Measurements from ENCODE around the gene DENND1C. TPM values are rescaled to one million over a fixed set of nuclear protein-coding genes. Genes with fewer than 3 reads are reported as not detected.

DENND1C gene
- total RNA-seq = 100 to 1,000 TPM; 100 to 113 TPM

- peak within 1 kb of the TSS; percentile 97 for H3K4me3 Mint-ChIP-seq
- ATAC-seq = peak; percentile 93
- peak; percentile 90 for DNase-seq
- H3K36me3 Mint-ChIP-seq = peaks cover 8% of the 10 kb centered on the region
- H3K27me3 Mint-ChIP-seq = no peaks in the 10 kb centered on the region
- no peaks in the 10 kb centered on the region for H3K9me3 Mint-ChIP-seq (ENCODE audit: low read depth)
- CTCF ChIA-PET = interaction anchor here (0.6 to 2.6 kb wide), 15 partner anchors 9 to 382 kb away, joined by 3 to 23 read pairs (median 5); partner anchors contain the start of genes KHSRP, SLC25A23 and TUBB4A
- H3K4me1 Mint-ChIP-seq = peaks cover 35% of the 10 kb centered on the region
- H3K27ac Mint-ChIP-seq = peak within 1 kb of the TSS; percentile 97
Observed at GRCh38 chr19:6481541-6482342, at the start of gene DENND1C. Gene DENND1C (minus strand): TSS chr19:6481787. CDS start chr19:6481695, 92 bp downstream.

- ATAC-seq (peak; percentile 73), DNase-seq (peak; percentile 89)
- H3K27ac Mint-ChIP-seq = peak within 1 kb of the TSS; percentile 73
- peak within 1 kb of the TSS; percentile 79 for H3K4me3 Mint-ChIP-seq
- CTCF ChIA-PET = interaction anchor here (0.8 to 1.0 kb wide), 2 partner anchors 12 to 14 kb away, joined by 3 read pairs; no protein-coding TSS in a partner anchor
- peaks cover 9% of the 10 kb centered on the region for H3K36me3 Mint-ChIP-seq
- H3K9me3 Mint-ChIP-seq (ENCODE audit: low read depth) = no peaks in the 10 kb centered on the region
- H3K4me1 Mint-ChIP-seq = peaks cover 36% of the 10 kb centered on the region
- peaks cover 38% of the 10 kb centered on the region for H3K27me3 Mint-ChIP-seq
Observed at GRCh38 chr19:6530386-6531162, 49.0 kb upstream of the DENND1C start, which contains the start of gene TNFSF9. Gene TNFSF9 (plus strand): TSS chr19:6531026. CDS start chr19:6531037, 11 bp downstream.

- H3K27ac Mint-ChIP-seq = peak overlapping the region; percentile 58
- peaks cover 6% of the 10 kb centered on the region for H3K36me3 Mint-ChIP-seq
- no peaks in the 10 kb centered on the region for H3K9me3 Mint-ChIP-seq (ENCODE audit: low read depth)
- ATAC-seq (no peak), DNase-seq (no peak)
- peak overlapping the region; percentile 79 for H3K4me3 Mint-ChIP-seq
- CTCF ChIA-PET = no interaction called here
- H3K4me1 Mint-ChIP-seq = peaks cover 33% of the 10 kb centered on the region
- peaks cover 38% of the 10 kb centered on the region for H3K27me3 Mint-ChIP-seq
Observed at GRCh38 chr19:6529937-6530385, 48.4 kb upstream of the DENND1C start.

GRCh38 chr19:6529351-6529750 is 47.8 kb upstream of the DENND1C start:
- H3K4me3 Mint-ChIP-seq = peak overlapping the region; percentile 79

GRCh38 chr19:6528544-6529121 is 47.0 kb upstream of the DENND1C start:
- Mint-ChIP-seq H3K36me3 (peaks cover 4% of the 10 kb centered on the region), H3K27ac (no peak overlapping the region), H3K27me3 (peaks cover 38% of the 10 kb centered on the region), H3K4me1 (peaks cover 31% of the 10 kb centered on the region), H3K4me3 (no peak overlapping the region), H3K9me3 (ENCODE audit: low read depth) (no peaks in the 10 kb centered on the region)
- DNase-seq (no peak), ATAC-seq (no peak)
- CTCF ChIA-PET = interaction anchor here (0.7 kb wide), 1 partner anchor 24 kb away, joined by 3 read pairs; no protein-coding TSS in a partner anchor

More at GRCh38 chr19:6529351-6529750, 47.8 kb upstream of the DENND1C start:
- Mint-ChIP-seq H3K4me1 (peaks cover 33% of the 10 kb centered on the region), H3K27me3 (peaks cover 38% of the 10 kb centered on the region), H3K9me3 (ENCODE audit: low read depth) (no peaks in the 10 kb centered on the region), H3K36me3 (peaks cover 5% of the 10 kb centered on the region), H3K27ac (no peak overlapping the region)
- no peak for DNase-seq
- CTCF ChIA-PET = no interaction called here
- ATAC-seq = no peak

- H3K9me3 Mint-ChIP-seq (ENCODE audit: low read depth) = no peaks in the 10 kb centered on the region
- CTCF ChIA-PET = interaction anchor here (0.7 kb wide), 1 partner anchor 24 kb away, joined by 3 read pairs; no protein-coding TSS in a partner anchor
- peaks cover 31% of the 10 kb centered on the region for H3K4me1 Mint-ChIP-seq
- H3K27ac Mint-ChIP-seq = no peak overlapping the region
- peaks cover 4% of the 10 kb centered on the region for H3K36me3 Mint-ChIP-seq
- H3K4me3 Mint-ChIP-seq = no peak overlapping the region
- DNase-seq = no peak
- peaks cover 38% of the 10 kb centered on the region for H3K27me3 Mint-ChIP-seq
- no peak for ATAC-seq
Observed at GRCh38 chr19:6527893-6528543, 46.4 kb upstream of the DENND1C start.

- peaks cover 7% of the 10 kb centered on the region for H3K27me3 Mint-ChIP-seq
- H3K9me3 Mint-ChIP-seq (ENCODE audit: low read depth) = no peaks in the 10 kb centered on the region
- H3K4me1 Mint-ChIP-seq = peaks cover 26% of the 10 kb centered on the region
- ATAC-seq = no peak
- H3K4me3 Mint-ChIP-seq = no peak overlapping the region
- DNase-seq = no peak
- H3K27ac Mint-ChIP-seq = no peak overlapping the region
- CTCF ChIA-PET = interaction anchor here (0.9 to 1.2 kb wide), 3 partner anchors 10 to 246 kb away, joined by 3 to 4 read pairs (median 4); no protein-coding TSS in a partner anchor
- peaks cover 2% of the 10 kb centered on the region for H3K36me3 Mint-ChIP-seq
Observed at GRCh38 chr19:6524311-6524710, 42.7 kb upstream of the DENND1C start.

- CTCF ChIA-PET = interaction anchor here (0.9 to 1.4 kb wide), 5 partner anchors 116 to 341 kb away, joined by 3 to 6 read pairs (median 3); no protein-coding TSS in a partner anchor
- Mint-ChIP-seq H3K27me3 (peaks cover 1% of the 10 kb centered on the region), H3K9me3 (ENCODE audit: low read depth) (no peaks in the 10 kb centered on the region), H3K27ac (peak overlapping the region; percentile 79), H3K4me1 (peaks cover 38% of the 10 kb centered on the region), H3K36me3 (peaks cover 2% of the 10 kb centered on the region), H3K4me3 (no peak overlapping the region)
- DNase-seq (no peak), ATAC-seq (no peak)
Observed at GRCh38 chr19:6522712-6523111, 41.1 kb upstream of the DENND1C start.

GRCh38 chr19:6521718-6522646 is 40.4 kb upstream of the DENND1C start:
- H3K4me3 Mint-ChIP-seq = no peak overlapping the region
- peaks cover 2% of the 10 kb centered on the region for H3K36me3 Mint-ChIP-seq
- peaks cover 43% of the 10 kb centered on the region for H3K4me1 Mint-ChIP-seq
- H3K27ac Mint-ChIP-seq = peak overlapping the region; percentile 79
- no peaks in the 10 kb centered on the region for H3K27me3 Mint-ChIP-seq
- peak; percentile 69 for ATAC-seq
- CTCF ChIA-PET = interaction anchor here (0.9 to 1.4 kb wide), 5 partner anchors 117 to 342 kb away, joined by 3 to 6 read pairs (median 3); no protein-coding TSS in a partner anchor
- no peaks in the 10 kb centered on the region for H3K9me3 Mint-ChIP-seq (ENCODE audit: low read depth)
- peak; percentile 88 for DNase-seq

- H3K4me1 Mint-ChIP-seq = peaks cover 51% of the 10 kb centered on the region
- peak overlapping the region; percentile 40 for H3K4me3 Mint-ChIP-seq
- ATAC-seq (no peak), DNase-seq (no peak)
- H3K27me3 Mint-ChIP-seq = no peaks in the 10 kb centered on the region
- peaks cover 2% of the 10 kb centered on the region for H3K36me3 Mint-ChIP-seq
- H3K9me3 Mint-ChIP-seq (ENCODE audit: low read depth) = no peaks in the 10 kb centered on the region
- peak overlapping the region; percentile 69 for H3K27ac Mint-ChIP-seq
- CTCF ChIA-PET = interaction anchor here (0.7 to 4.3 kb wide), 3 partner anchors 113 to 345 kb away, joined by 3 to 46 read pairs (median 5); partner anchors contain the start of gene GPR108
Observed at GRCh38 chr19:6519289-6519688, 37.7 kb upstream of the DENND1C start.

- peak overlapping the region; percentile 86 for H3K27ac Mint-ChIP-seq
- peak overlapping the region; percentile 67 for H3K4me3 Mint-ChIP-seq
- DNase-seq (peak; percentile 76), ATAC-seq (peak; percentile 26)
- H3K36me3 Mint-ChIP-seq = peaks cover 2% of the 10 kb centered on the region
- no peaks in the 10 kb centered on the region for H3K9me3 Mint-ChIP-seq (ENCODE audit: low read depth)
- CTCF ChIA-PET = interaction anchor here (0.9 to 4.3 kb wide), 12 partner anchors 9 to 349 kb away, joined by 3 to 61 read pairs (median 6); partner anchors contain the start of genes GPR108, TNFSF14 and TNFSF9
- peaks cover 51% of the 10 kb centered on the region for H3K4me1 Mint-ChIP-seq
- H3K27me3 Mint-ChIP-seq = no peaks in the 10 kb centered on the region
Observed at GRCh38 chr19:6518145-6518911, 36.7 kb upstream of the DENND1C start.

Measured in activated CD8-positive, alpha-beta memory T cell treated with anti-CD3 and anti-CD28 coated beads, Interleukin-2, amount 10 ng/mL, durations not matched to agents 7 days and 5 days (primary cell).